ENCODE results near the gene IL2RG.

IL2RG gene

GRCh38 chrX:71100581-71101505, 10.5 kb downstream of the IL2RG start:
- Mint-ChIP-seq H3K4me1 (ENCODE audit: low read depth) (peaks cover 31% of the 10 kb centered on the region), H3K27ac (peak overlapping the region; percentile 62)

DNA sequence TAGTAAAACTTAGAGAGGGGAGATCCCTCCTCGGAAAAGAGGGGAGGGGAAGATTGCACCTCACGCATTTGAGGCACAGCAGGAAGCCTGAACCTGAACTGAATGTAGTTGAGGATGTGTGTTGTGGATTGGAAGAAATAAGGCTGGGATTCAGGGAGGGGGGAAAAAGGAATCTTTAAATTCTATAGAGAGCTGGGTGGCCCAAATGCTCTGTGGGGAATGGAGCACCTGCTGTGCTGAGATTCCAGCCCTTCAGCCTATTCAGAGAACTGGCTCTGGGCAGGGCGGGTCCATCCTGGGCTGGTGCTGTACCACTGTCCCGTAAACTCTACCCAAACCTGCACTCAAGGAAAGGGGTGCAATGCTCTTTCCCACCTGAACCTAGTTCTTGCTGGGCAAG, 11.6 kb downstream of the IL2RG start:
- H3K4me1 Mint-ChIP-seq (ENCODE audit: low read depth): peaks cover 33% of the 10 kb centered on the region
- no peak overlapping the region for H3K27ac Mint-ChIP-seq
- H3K9me3 Mint-ChIP-seq: no peaks in the 10 kb centered on the region
- intact Hi-C loops (cut with micrococcal nuclease): no loop called here
- peaks cover 26% of the 10 kb centered on the region for H3K36me3 Mint-ChIP-seq (ENCODE audit: low read depth)
- H3K4me3 Mint-ChIP-seq: no peak overlapping the region
- H3K27me3 Mint-ChIP-seq: peaks cover 3% of the 10 kb centered on the region

More at GRCh38 chrX:71100581-71101505, 10.5 kb downstream of the IL2RG start:
- H3K9me3 Mint-ChIP-seq: no peaks in the 10 kb centered on the region
- intact Hi-C loops (cut with micrococcal nuclease): no loop called here
- no peak overlapping the region for H3K4me3 Mint-ChIP-seq
- H3K36me3 Mint-ChIP-seq (ENCODE audit: low read depth): peaks cover 21% of the 10 kb centered on the region
- H3K27me3 Mint-ChIP-seq: no peaks in the 10 kb centered on the region

DNA sequence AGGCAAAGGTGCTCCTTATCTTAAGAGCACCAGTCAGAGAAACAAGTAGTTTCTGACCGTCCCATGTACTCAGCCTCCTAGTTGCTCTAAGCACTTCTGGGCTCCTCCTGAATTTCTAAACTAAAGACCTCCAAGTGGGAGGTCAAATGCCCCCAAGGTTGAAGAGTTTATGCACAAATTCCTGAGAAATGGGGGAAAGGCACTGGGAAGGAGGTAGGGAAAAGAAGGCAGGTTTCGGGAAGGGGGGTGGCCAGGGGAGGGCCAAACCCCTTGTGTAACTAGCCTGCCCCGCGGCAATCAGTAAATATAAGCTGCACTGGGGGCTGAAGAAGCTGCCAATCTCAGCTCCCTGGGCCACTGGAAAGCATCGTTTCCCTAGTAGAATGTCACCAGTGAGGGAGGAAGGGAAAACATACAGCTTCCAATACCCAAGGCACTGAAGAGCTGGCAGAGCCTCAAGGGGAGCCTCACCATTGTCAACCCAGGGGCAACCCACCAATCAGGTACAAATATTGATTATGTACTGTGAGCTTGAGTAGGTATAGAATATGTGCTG, 12.3 kb downstream of the IL2RG start:
- H3K36me3 Mint-ChIP-seq (ENCODE audit: low read depth): peaks cover 26% of the 10 kb centered on the region
- peaks cover 27% of the 10 kb centered on the region for H3K4me1 Mint-ChIP-seq (ENCODE audit: low read depth)
- no peaks in the 10 kb centered on the region for H3K9me3 Mint-ChIP-seq
- H3K4me3 Mint-ChIP-seq: no peak overlapping the region
- H3K27ac Mint-ChIP-seq: no peak overlapping the region
- H3K27me3 Mint-ChIP-seq: peaks cover 3% of the 10 kb centered on the region
- intact Hi-C loops (cut with micrococcal nuclease): loop anchor here (1.0 kb wide), 2 partner anchors 30 to 80 kb away; no protein-coding TSS in a partner anchor

GRCh38 chrX:71098302-71098701, 13.1 kb downstream of the IL2RG start:
- H3K4me3 Mint-ChIP-seq: no peak overlapping the region
- intact Hi-C loops (cut with micrococcal nuclease): loop anchor here (1.0 kb wide), 2 partner anchors 31 to 81 kb away; no protein-coding TSS in a partner anchor
- no peaks in the 10 kb centered on the region for H3K9me3 Mint-ChIP-seq
- peaks cover 4% of the 10 kb centered on the region for H3K27me3 Mint-ChIP-seq
- H3K4me1 Mint-ChIP-seq (ENCODE audit: low read depth): peaks cover 19% of the 10 kb centered on the region
- peaks cover 26% of the 10 kb centered on the region for H3K36me3 Mint-ChIP-seq (ENCODE audit: low read depth)
- H3K27ac Mint-ChIP-seq: no peak overlapping the region

GRCh38 chrX:71096760-71097032, 14.7 kb downstream of the IL2RG start:
- peaks cover 25% of the 10 kb centered on the region for H3K36me3 Mint-ChIP-seq (ENCODE audit: low read depth)
- peak overlapping the region; percentile 92 for H3K4me3 Mint-ChIP-seq
- intact Hi-C loops (cut with micrococcal nuclease): no loop called here
- H3K27me3 Mint-ChIP-seq: peaks cover 4% of the 10 kb centered on the region
- peaks cover 11% of the 10 kb centered on the region for H3K4me1 Mint-ChIP-seq (ENCODE audit: low read depth)
- no peaks in the 10 kb centered on the region for H3K9me3 Mint-ChIP-seq
- H3K27ac Mint-ChIP-seq: peak overlapping the region; percentile 87

- Mint-ChIP-seq H3K9me3 (no peaks in the 10 kb centered on the region), H3K36me3 (ENCODE audit: low read depth) (peaks cover 20% of the 10 kb centered on the region), H3K4me3 (peak overlapping the region; percentile 92), H3K27ac (peak overlapping the region; percentile 87), H3K4me1 (ENCODE audit: low read depth) (peaks cover 11% of the 10 kb centered on the region), H3K27me3 (peaks cover 4% of the 10 kb centered on the region)
- intact Hi-C loops (cut with micrococcal nuclease): no loop called here
These were observed 15.2 kb downstream of the IL2RG start for GRCh38 chrX:71095981-71096759.

DNA sequence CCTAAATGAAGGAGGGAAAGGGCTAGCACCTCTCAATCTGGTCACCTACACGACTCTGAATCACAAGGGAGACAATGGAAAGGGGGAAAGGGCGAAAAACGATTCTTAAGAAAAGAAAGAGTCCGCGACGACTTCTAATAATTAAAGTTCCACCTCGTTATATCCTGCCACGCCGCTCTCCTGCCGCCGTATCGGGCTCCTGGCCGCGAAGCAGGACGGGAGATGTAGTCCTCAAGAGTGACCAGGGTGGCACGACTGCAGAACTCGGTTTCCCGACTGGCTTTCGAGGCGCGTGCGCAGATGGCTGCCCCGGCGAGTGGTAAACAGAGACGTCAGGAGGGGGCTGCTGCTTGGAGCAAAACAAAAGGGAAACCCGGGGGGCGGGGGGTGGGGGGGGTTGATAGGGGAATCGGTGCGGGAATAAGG, 15.8 kb downstream of the IL2RG start, which contains the start of gene FOXO4:
TSS of gene FOXO4 (plus strand) at position 297 of the 426 bp plus-strand sequence. CDS start 678 bp downstream, outside the sequence.
- Mint-ChIP-seq H3K4me3 (peak within 1 kb of the TSS; percentile 92), H3K36me3 (ENCODE audit: low read depth) (peaks cover 14% of the 10 kb centered on the region)
- intact Hi-C loops (cut with micrococcal nuclease): no loop called here

GRCh38 chrX:71095033-71095432, 16.3 kb downstream of the IL2RG start:
- peak overlapping the region; percentile 92 for H3K4me3 Mint-ChIP-seq
- H3K27ac Mint-ChIP-seq: peak overlapping the region; percentile 87
- H3K9me3 Mint-ChIP-seq: no peaks in the 10 kb centered on the region
- intact Hi-C loops (cut with micrococcal nuclease): no loop called here
- H3K36me3 Mint-ChIP-seq (ENCODE audit: low read depth): peaks cover 10% of the 10 kb centered on the region
- H3K27me3 Mint-ChIP-seq: peaks cover 4% of the 10 kb centered on the region
- peaks cover 6% of the 10 kb centered on the region for H3K4me1 Mint-ChIP-seq (ENCODE audit: low read depth)

More for the DNA sequence above, 15.8 kb downstream of the IL2RG start, which contains the start of gene FOXO4:
- Mint-ChIP-seq H3K9me3 (no peaks in the 10 kb centered on the region), H3K27ac (peak within 1 kb of the TSS; percentile 87), H3K27me3 (peaks cover 4% of the 10 kb centered on the region), H3K4me1 (ENCODE audit: low read depth) (peaks cover 9% of the 10 kb centered on the region)

- H3K36me3 Mint-ChIP-seq (ENCODE audit: low read depth): peaks cover 9% of the 10 kb centered on the region
- intact Hi-C loops (cut with micrococcal nuclease): no loop called here
These were observed 20.1 kb downstream of the IL2RG start for GRCh38 chrX:71091263-71091662.

GRCh38 chrX:71085900-71086299, 25.5 kb downstream of the IL2RG start:
- intact Hi-C loops (cut with micrococcal nuclease): no loop called here
- no peaks in the 10 kb centered on the region for H3K36me3 Mint-ChIP-seq (ENCODE audit: low read depth)

More at GRCh38 chrX:71091263-71091662, 20.1 kb downstream of the IL2RG start:
- Mint-ChIP-seq H3K9me3 (no peaks in the 10 kb centered on the region), H3K4me3 (no peak overlapping the region), H3K27ac (no peak overlapping the region), H3K27me3 (peaks cover 4% of the 10 kb centered on the region), H3K4me1 (ENCODE audit: low read depth) (peaks cover 6% of the 10 kb centered on the region)

DNA sequence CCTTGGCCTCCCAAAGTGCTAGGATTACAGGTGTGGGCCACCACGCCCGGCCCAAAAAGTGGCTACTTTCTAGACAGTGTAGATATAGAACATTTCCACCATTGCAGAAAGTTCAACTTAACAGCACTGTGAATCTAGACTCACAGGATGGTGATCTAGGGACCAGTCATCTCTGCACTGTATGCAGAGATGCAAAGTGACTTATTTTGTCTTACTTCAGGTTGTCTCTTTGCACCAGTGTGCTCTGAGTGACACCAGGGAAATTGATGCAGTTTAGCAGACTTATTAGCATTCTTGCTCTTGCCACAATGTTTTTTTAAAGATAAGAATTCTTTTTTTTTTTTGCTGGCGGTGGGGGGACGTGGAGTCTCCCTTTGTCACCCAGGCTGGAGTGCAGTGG, 28.6 kb downstream of the IL2RG start:
- Mint-ChIP-seq H3K27ac (no peak overlapping the region), H3K4me1 (ENCODE audit: low read depth) (no peaks in the 10 kb centered on the region), H3K9me3 (no peaks in the 10 kb centered on the region)

More at GRCh38 chrX:71085900-71086299, 25.5 kb downstream of the IL2RG start:
- no peak overlapping the region for H3K4me3 Mint-ChIP-seq
- no peaks in the 10 kb centered on the region for H3K27me3 Mint-ChIP-seq
- no peaks in the 10 kb centered on the region for H3K4me1 Mint-ChIP-seq (ENCODE audit: low read depth)
- no peak overlapping the region for H3K27ac Mint-ChIP-seq
- H3K9me3 Mint-ChIP-seq: no peaks in the 10 kb centered on the region

DNA sequence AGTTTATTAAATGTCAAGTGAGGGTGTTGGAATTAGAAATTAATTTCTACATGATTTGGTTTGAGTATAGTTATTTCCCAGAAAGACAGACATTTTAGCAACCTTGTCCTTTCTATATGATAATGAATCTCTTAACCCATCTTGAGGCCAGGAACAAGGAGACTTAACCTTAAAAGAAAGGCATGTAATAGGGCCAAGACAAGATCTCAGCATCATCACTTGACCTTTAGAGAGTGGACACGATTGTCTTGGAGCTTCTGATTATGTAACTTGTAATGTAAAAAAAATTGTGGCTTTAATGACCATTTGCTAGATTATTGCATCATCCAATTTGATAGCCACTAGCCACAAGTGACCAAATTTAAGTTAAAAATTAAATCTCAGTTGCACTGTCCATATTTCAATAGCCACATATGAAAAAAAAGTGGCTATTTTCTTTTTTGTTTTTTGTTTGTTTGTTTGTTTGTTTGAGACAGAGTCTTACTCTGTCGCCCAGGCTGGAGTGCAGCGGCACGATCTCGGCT, 29.2 kb downstream of the IL2RG start:
- H3K4me3 Mint-ChIP-seq: no peak overlapping the region
- no peaks in the 10 kb centered on the region for H3K27me3 Mint-ChIP-seq
- H3K9me3 Mint-ChIP-seq: no peaks in the 10 kb centered on the region
- no peaks in the 10 kb centered on the region for H3K36me3 Mint-ChIP-seq (ENCODE audit: low read depth)
- H3K4me1 Mint-ChIP-seq (ENCODE audit: low read depth): no peaks in the 10 kb centered on the region
- intact Hi-C loops (cut with micrococcal nuclease): no loop called here
- H3K27ac Mint-ChIP-seq: no peak overlapping the region

More for the DNA sequence above, 28.6 kb downstream of the IL2RG start:
- no peaks in the 10 kb centered on the region for H3K27me3 Mint-ChIP-seq
- intact Hi-C loops (cut with micrococcal nuclease): no loop called here
- H3K36me3 Mint-ChIP-seq (ENCODE audit: low read depth): no peaks in the 10 kb centered on the region
- H3K4me3 Mint-ChIP-seq: no peak overlapping the region

DNA sequence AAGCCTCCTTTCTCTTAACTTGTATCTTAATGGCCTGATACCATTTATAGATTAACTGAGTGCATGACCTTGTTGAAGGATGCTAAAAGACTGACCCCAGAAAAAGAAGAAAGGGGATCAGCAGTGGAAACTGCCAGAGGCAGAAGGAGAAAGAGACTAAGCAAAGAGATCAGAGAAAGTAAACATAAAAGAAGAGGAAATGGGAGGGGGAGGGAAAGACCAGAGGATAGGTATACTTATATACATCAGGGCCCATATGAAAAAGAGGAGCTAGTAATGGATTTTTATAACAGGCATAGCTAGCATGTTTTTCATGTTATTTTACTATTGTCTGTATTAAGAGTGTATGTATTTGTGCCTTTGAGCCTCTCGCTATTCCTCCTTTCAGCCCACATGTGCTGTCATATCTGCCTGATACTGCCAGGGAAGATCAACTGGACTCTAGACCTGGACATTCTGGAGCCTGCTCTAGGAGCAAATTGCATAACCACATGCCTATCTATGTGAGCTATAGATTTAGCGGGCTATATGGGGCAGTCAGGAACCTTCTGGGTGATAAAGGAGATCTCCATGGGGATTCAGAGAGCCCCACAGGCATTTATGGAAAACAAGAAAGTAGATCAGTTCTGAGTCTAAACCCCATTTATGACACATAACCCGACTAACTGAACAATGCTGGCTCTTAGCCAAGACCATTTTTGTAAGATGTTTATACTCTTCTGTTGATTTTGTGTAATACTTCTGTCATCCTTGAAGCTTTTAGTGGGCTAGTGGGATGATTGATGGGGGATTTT, 29.9 kb downstream of the IL2RG start:
- Mint-ChIP-seq H3K4me3 (no peak overlapping the region), H3K4me1 (ENCODE audit: low read depth) (no peaks in the 10 kb centered on the region), H3K27me3 (no peaks in the 10 kb centered on the region), H3K36me3 (ENCODE audit: low read depth) (no peaks in the 10 kb centered on the region), H3K9me3 (no peaks in the 10 kb centered on the region), H3K27ac (no peak overlapping the region)
- intact Hi-C loops (cut with micrococcal nuclease): no loop called here
